Neutrophil (primary cell): ENCODE results near the gene TYSND1.
A peak's percentile ranks its signal among the peaks of the same experiment; 100 is the strongest.
"Not testable (repeated sequence)": the region's sequence is repeated elsewhere in the genome, so short reads cannot be mapped to it uniquely, and the experiment has no call there.

ENCODE experiments used
- H3K27ac ChIP-seq: fragments of 200-600 bp; sonication (generic); 2 replicates; pipeline ENCODE4 v1.5.1; 2016; ENCODE audit warnings: mild to moderate bottlenecking, moderate library complexity
- H3K27me3 ChIP-seq: fragments of 200-600 bp; sonication (generic); 2 replicates; pipeline ENCODE4 v1.6.0; 2016; ENCODE audit warnings: mild to moderate bottlenecking
- H3K36me3 ChIP-seq: fragments of 200-600 bp; sonication (generic); 2 replicates; pipeline ENCODE4 v1.5.1; 2017
- H3K4me1 ChIP-seq, 2 experiments: fragments of 200-600 bp in 1 of 2; sonication (generic) in 1 of 2; 1 replicate in 1 of 2; 2 replicates in 1 of 2; pipeline versions ENCODE4 v1.5.1 to v1.6.1; 2013 to 2016; ENCODE audit warnings: low read depth in 1 of 2, low read length in 1 of 2, mild to moderate bottlenecking in 1 of 2, moderate library complexity in 1 of 2; ENCODE audit not compliant: control insufficient read depth in 1 of 2, insufficient read depth in 1 of 2
- H3K4me3 ChIP-seq, 2 experiments: fragments of 200-600 bp in 1 of 2; sonication (generic) in 1 of 2; 1 replicate in 1 of 2; 2 replicates in 1 of 2; pipeline ENCODE4 v1.5.1; 2013 to 2016; ENCODE audit warnings: low read depth in 1 of 2, low read length in 1 of 2, mild to moderate bottlenecking in 1 of 2, moderate library complexity in 1 of 2
- H3K9me3 ChIP-seq: fragments of 200-600 bp; sonication (generic); 2 replicates; pipeline ENCODE4 v1.5.1; 2016
- CTCF ChIP-seq: fragments of 200-600 bp; sonication (generic); IDR thresholded peaks from 2 replicates; pipeline ENCODE4 v1.5.1; 2016; ENCODE audit warnings: antibody characterized with exemption

The TYSND1 gene

GRCh38 chr10:70162151-70162891, 15.8 kb upstream of the TYSND1 start:
- Histone ChIP-seq H3K4me3 (no peak overlapping the region), H3K36me3 (peaks cover 42% of the 10 kb centered on the region)

DNA sequence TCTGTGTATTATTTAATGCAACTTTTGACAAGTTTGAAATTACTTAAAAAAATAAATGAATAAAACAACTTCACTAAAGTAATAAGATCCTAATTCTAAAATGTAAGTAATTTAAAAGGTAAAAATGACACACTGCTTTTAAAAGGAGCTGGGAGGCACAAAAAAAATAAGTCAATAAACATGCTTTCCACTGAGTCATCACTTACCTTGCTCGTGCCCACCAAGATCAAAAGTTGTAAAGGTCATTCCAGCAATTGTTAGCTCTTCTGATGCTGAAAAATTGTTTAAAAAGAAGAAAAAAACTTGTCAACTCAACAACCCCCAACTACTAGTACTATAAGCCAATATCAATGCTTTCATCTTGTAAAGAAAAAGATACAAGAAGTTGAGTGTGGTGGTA, 14.3 kb upstream of the TYSND1 start:
- peaks cover 53% of the 10 kb centered on the region for H3K36me3 ChIP-seq
- H3K9me3 ChIP-seq: no peaks in the 10 kb centered on the region
- TF ChIP-seq CTCF: no peak
- peaks cover 28 to 34% of the 10 kb centered on the region in 2 experiments for H3K4me1 ChIP-seq
- no peak overlapping the region for H3K4me3 ChIP-seq
- H3K27me3 ChIP-seq: no peaks in the 10 kb centered on the region
- H3K27ac ChIP-seq: no peak overlapping the region

More at GRCh38 chr10:70162151-70162891, 15.8 kb upstream of the TYSND1 start:
- Histone ChIP-seq H3K27ac (peak overlapping the region; percentile 62), H3K4me1 (peaks cover 32 to 40% of the 10 kb centered on the region in 2 experiments), H3K9me3 (no peaks in the 10 kb centered on the region), H3K27me3 (no peaks in the 10 kb centered on the region)
- TF ChIP-seq CTCF: no peak

- Histone ChIP-seq H3K36me3 (peaks cover 65% of the 10 kb centered on the region), H3K4me1 (peaks cover 20 to 23% of the 10 kb centered on the region in 2 experiments)
- not testable (repeated sequence) for H3K4me3 ChIP-seq, H3K9me3 ChIP-seq, H3K27ac ChIP-seq, H3K27me3 ChIP-seq
These were observed 12.9 kb upstream of the TYSND1 start for GRCh38 chr10:70159366-70159765.

DNA sequence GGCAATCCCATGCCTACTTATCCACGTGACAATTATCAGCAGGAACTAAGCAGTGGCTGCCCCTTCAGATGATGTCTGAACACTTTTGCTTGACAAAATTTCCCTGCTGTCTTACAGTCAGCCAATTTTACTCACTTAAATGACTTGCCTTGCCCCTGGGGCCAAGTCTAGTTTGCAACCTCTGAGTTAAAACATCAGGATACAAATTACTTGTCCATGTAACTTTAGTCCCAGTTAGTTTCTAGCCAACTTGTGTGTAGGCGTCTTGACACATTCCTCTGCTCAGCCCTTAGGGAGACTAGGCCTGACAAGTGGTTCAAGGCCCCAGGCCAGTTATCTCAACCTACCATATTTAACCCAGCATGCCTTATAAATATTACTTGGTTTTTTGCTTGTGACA, 11.6 kb upstream of the TYSND1 start:
- no peaks in the 10 kb centered on the region for H3K9me3 ChIP-seq
- TF ChIP-seq CTCF: no peak
- no peak overlapping the region for H3K4me3 ChIP-seq
- peaks cover 8 to 11% of the 10 kb centered on the region in 2 experiments for H3K4me1 ChIP-seq
- H3K27me3 ChIP-seq: no peaks in the 10 kb centered on the region
- peaks cover 77% of the 10 kb centered on the region for H3K36me3 ChIP-seq
- no peak overlapping the region for H3K27ac ChIP-seq

GRCh38 chr10:70155255-70155838, 8.8 kb upstream of the TYSND1 start:
- TF ChIP-seq CTCF: no peak
- H3K27ac ChIP-seq: no peak overlapping the region
- H3K36me3 ChIP-seq: peaks cover 88% of the 10 kb centered on the region
- no peaks in the 10 kb centered on the region for H3K27me3 ChIP-seq
- H3K9me3 ChIP-seq: no peaks in the 10 kb centered on the region
- H3K4me1 ChIP-seq: no peaks in the 10 kb centered on the region
- no peak overlapping the region for H3K4me3 ChIP-seq

DNA sequence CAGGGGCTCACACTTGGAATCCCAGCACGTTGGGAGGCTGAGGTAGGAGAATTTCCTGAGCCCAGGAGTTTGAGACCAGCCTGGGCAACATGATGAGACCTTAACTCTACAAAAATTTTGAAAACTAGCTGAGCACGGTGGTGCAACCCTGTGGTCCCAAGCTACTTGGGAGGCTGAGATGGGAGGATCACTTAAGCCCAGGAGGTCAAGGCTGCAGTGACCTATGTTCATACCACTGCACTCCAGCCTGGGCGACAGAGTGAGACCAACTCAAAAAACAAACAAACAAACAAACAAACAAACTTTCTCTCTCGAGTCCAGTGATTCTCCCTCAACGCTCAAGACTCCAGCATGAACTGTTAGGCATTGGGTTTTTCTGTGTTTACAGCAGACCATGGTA, 2.0 kb upstream of the TYSND1 start:
- no peak for TF ChIP-seq CTCF
- no peaks in the 10 kb centered on the region for H3K27me3 ChIP-seq
- H3K4me3 ChIP-seq: no peak overlapping the region
- H3K9me3 ChIP-seq: no peaks in the 10 kb centered on the region
- H3K4me1 ChIP-seq: peaks cover 17 to 25% of the 10 kb centered on the region in 2 experiments
- no peak overlapping the region for H3K27ac ChIP-seq
- peaks cover 49% of the 10 kb centered on the region for H3K36me3 ChIP-seq
